Ammon's horn (tissue), 1 donor: Measurements from ENCODE around the gene FGF12.
"Not testable (repeated sequence)": the region's sequence is repeated elsewhere in the genome, so short reads cannot be mapped to it uniquely, and the experiment has no call there.

Experiments
- DNase-seq: peaks from one replicate; pipeline ENCODE4 v3.0.0-alpha.2; 2016; ENCODE audit warnings: low spot score

Gene FGF12

GRCh38 chr3:192727032-192727847 lies at the start of gene FGF12:
Gene FGF12, minus strand, starts transcription at chr3:192727541.
- peak; percentile 89 for DNase-seq

- DNase-seq, result not testable (repeated sequence)
These were observed 47.0 kb upstream of the FGF12 start for GRCh38 chr3:192774341-192774740.

GRCh38 chr3:192772240-192772894 lies 45.0 kb upstream of the FGF12 start:
- DNase-seq, result peak; percentile 54

GRCh38 chr3:192758654-192759053 lies 31.3 kb upstream of the FGF12 start:
- no peak for DNase-seq

GRCh38 chr3:192751148-192751547 lies 23.8 kb upstream of the FGF12 start:
- no peak for DNase-seq

- DNase-seq, result no peak
These were observed 22.9 kb upstream of the FGF12 start for GRCh38 chr3:192750201-192750600.

- DNase-seq, result peak; percentile 56
These were observed 20.4 kb upstream of the FGF12 start for GRCh38 chr3:192747746-192748145.

- no peak for DNase-seq
These were observed 19.8 kb upstream of the FGF12 start for GRCh38 chr3:192747145-192747544.

- no peak for DNase-seq
These were observed 17.8 kb upstream of the FGF12 start for GRCh38 chr3:192745150-192745549.

GRCh38 chr3:192744604-192745003 lies 17.3 kb upstream of the FGF12 start:
- DNase-seq, result not testable (repeated sequence)

- DNase-seq, result no peak
These were observed 10.2 kb upstream of the FGF12 start for GRCh38 chr3:192737506-192737905.

- DNase-seq, result no peak
These were observed 3.9 kb upstream of the FGF12 start for GRCh38 chr3:192731233-192731632.

GRCh38 chr3:192726385-192726784 lies 956 bp downstream of the FGF12 start:
- DNase-seq, result no peak

GRCh38 chr3:192719964-192720363 lies 7.4 kb downstream of the FGF12 start:
- no peak for DNase-seq

- no peak for DNase-seq
These were observed 9.2 kb downstream of the FGF12 start for GRCh38 chr3:192718156-192718555.

GRCh38 chr3:192715126-192715525 lies 12.2 kb downstream of the FGF12 start:
- no peak for DNase-seq

GRCh38 chr3:192711126-192711525 lies 16.2 kb downstream of the FGF12 start:
- not testable (repeated sequence) for DNase-seq

- no peak for DNase-seq
These were observed 17.0 kb downstream of the FGF12 start for GRCh38 chr3:192710366-192710765.

GRCh38 chr3:192706272-192706671 lies 21.1 kb downstream of the FGF12 start:
- no peak for DNase-seq

GRCh38 chr3:192700885-192701284 lies 26.5 kb downstream of the FGF12 start:
- no peak for DNase-seq

GRCh38 chr3:192696943-192697587 lies 30.3 kb downstream of the FGF12 start:
- no peak for DNase-seq

- DNase-seq, result no peak
These were observed 39.7 kb downstream of the FGF12 start for GRCh38 chr3:192687488-192688152.
